K562 (cell line): ENCODE results near the gene STK11. TPM values are rescaled to one million over a fixed set of nuclear protein-coding genes. Genes with fewer than 3 reads are reported as not detected.

Source experiments
- ARID2 ChIP-seq: fragments of 450-650 bp; IDR thresholded peaks from 2 replicates; pipeline ENCODE4 v1.6.1; 2017; ENCODE audit warnings: antibody characterized with exemption, mild to moderate bottlenecking
- CCNT2 ChIP-seq: IDR thresholded peaks from 2 replicates; pipeline ENCODE4 v1.6.1; 2011; ENCODE audit warnings: borderline replicate concordance, low read depth, mild to moderate bottlenecking, moderate library complexity, mixed read lengths, low read length; ENCODE audit not compliant: insufficient read length; ENCODE audit errors: extremely low read depth
- CREM ChIP-seq: IDR thresholded peaks from 2 replicates; pipeline ENCODE4 v1.6.1; 2014; ENCODE audit warnings: antibody characterized with exemption, low read depth
- CTBP1 ChIP-seq: fragments of 450-650 bp; IDR thresholded peaks from 2 replicates; pipeline ENCODE4 v1.6.1; 2016; ENCODE audit warnings: borderline replicate concordance
- HDAC1 ChIP-seq, 2 experiments: fragments of 450-650 bp; IDR thresholded peaks; 2 replicates each; pipeline ENCODE4 v1.6.1; 2016 to 2017; ENCODE audit warnings: inconsistent platforms in 1 of 2, mild to moderate bottlenecking in 1 of 2, moderate library complexity in 1 of 2
- HMGN3 ChIP-seq: IDR thresholded peaks from 2 replicates; pipeline ENCODE4 v1.6.1; 2011; ENCODE audit warnings: borderline replicate concordance, low read depth, mild to moderate bottlenecking, mixed read lengths, low read length; ENCODE audit not compliant: insufficient read length; ENCODE audit errors: extremely low read depth
- KDM1A ChIP-seq, 2 experiments: fragments of 450-650 bp; IDR thresholded peaks; 2 replicates each; pipeline ENCODE4 v1.6.1; 2016; ENCODE audit warnings: mild to moderate bottlenecking in 2 of 2
- LARP7 ChIP-seq: fragments of 450-650 bp; IDR thresholded peaks from 2 replicates; pipeline ENCODE4 v1.6.1; 2016
- NCOA4 ChIP-seq: fragments of 450-650 bp; IDR thresholded peaks from 2 replicates; pipeline ENCODE4 v1.6.1; 2018; ENCODE audit warnings: mild to moderate bottlenecking; ENCODE audit not compliant: partially characterized antibody
- NCOR1 ChIP-seq: fragments of 450-650 bp; IDR thresholded peaks from 2 replicates; pipeline ENCODE4 v1.6.1; 2016; ENCODE audit warnings: mild to moderate bottlenecking, moderate library complexity
- PHF20 ChIP-seq: fragments of 450-650 bp; IDR thresholded peaks from 2 replicates; pipeline ENCODE4 v1.6.1; 2018; ENCODE audit not compliant: partially characterized antibody
- RHOXF2B ChIP-seq: fragments of 250-450 bp; sonication (Bioruptor Pico); conservative IDR thresholded peaks from 2 replicates; pipeline ENCODE4 v1.5.1; 2021
- SIN3A ChIP-seq, 2 experiments: fragments of 150-350 bp in 1 of 2; IDR thresholded peaks; 2 replicates each; pipeline ENCODE4 v1.6.1; 2011 to 2016; ENCODE audit warnings: borderline replicate concordance in 2 of 2, low read depth in 2 of 2, low read length in 2 of 2, mild to moderate bottlenecking in 2 of 2, moderate library complexity in 2 of 2; ENCODE audit not compliant: control insufficient read depth in 1 of 2
- SNRNP70 ChIP-seq: fragments of 200-400 bp; formaldehyde crosslinking; optimal IDR thresholded peaks from 2 replicates; pipeline ENCODE3; 2017; ENCODE audit warnings: low read depth, low read length
- SUPT5H ChIP-seq: fragments of 450-650 bp; IDR thresholded peaks from 2 replicates; pipeline ENCODE4 v1.6.1; 2016
- ZBTB1 ChIP-seq: sonication (generic); formaldehyde crosslinking; IDR thresholded peaks from 2 replicates; pipeline ENCODE4 v1.8.1; 2023; ENCODE audit warnings: missing genetic modification reagents, low read depth, mild to moderate bottlenecking, borderline replicate concordance
- ZBTB7A ChIP-seq: IDR thresholded peaks from 2 replicates; pipeline ENCODE4 v1.6.1; 2011; ENCODE audit warnings: low read depth, mild to moderate bottlenecking, low read length, moderate library complexity, borderline replicate concordance; ENCODE audit not compliant: control insufficient read depth
- ZNF384 ChIP-seq: IDR thresholded peaks from 2 replicates; pipeline ENCODE4 v1.6.1; 2012; ENCODE audit warnings: low read depth, low read length, improper control_type of control experiment
- polyA plus RNA-seq, 8 experiments: library from polyadenylated mRNA; depleted of rRNA in 4 of 8; stranded (reverse) in 5 of 8; unstranded in 3 of 8; fragments of >200 nt; fragmentation: Nextera tagmentation in 2 of 8; fragmentation: Illumina TruSeq in 1 of 8; extraction: Ambion mirVana in 2 of 8; extraction: Trizol in 1 of 8; gene quantifications; 2 replicates each; pipeline versions ENCODE4 v1.2.1 to v1.2.3, GENCODE V29; 2011 to 2014; ENCODE audit warnings: inconsistent platforms in 1 of 8, missing spikeins in 1 of 8
- total RNA-seq, 7 experiments: library from RNA; depleted of rRNA in 6 of 7; stranded (reverse); fragments of >200 nt in 6 of 7; fragmentation: Illumina TruSeq in 2 of 7; extraction: Trizol in 2 of 7; gene quantifications; 2 replicates each; pipeline versions ENCODE4 v1.2.1 to v1.2.3, GENCODE V29; 2011 to 2021; ENCODE audit warnings: low replicate concordance in 1 of 7
- TF ChIP-seq, protein P1 (sequence below): fragments of 250-450 bp; sonication (Bioruptor Pico); IDR thresholded peaks from 2 replicates; pipeline ENCODE4 v1.4.0; 2020; ENCODE audit warnings: mild to moderate bottlenecking
- TF ChIP-seq, protein P2 (sequence below): fragments of 450-650 bp; IDR thresholded peaks from 2 replicates; pipeline ENCODE4 v1.6.1; 2017; ENCODE audit warnings: antibody characterized with exemption, mild to moderate bottlenecking
- TF ChIP-seq, protein P3 (sequence below): fragments of 250-450 bp; sonication (Bioruptor Pico); IDR thresholded peaks from 2 replicates; pipeline ENCODE4 v1.8.0; 2022; ENCODE audit warnings: inconsistent platforms, mild to moderate bottlenecking, moderate library complexity, borderline replicate concordance

Gene STK11
- total and polyA plus RNA-seq, 9 of the 15 experiments (the other 6 are each of a cell fraction or from before 2014, with no cell fraction given) = 0.15 to 96.5 (median 31.7) TPM

DNA sequence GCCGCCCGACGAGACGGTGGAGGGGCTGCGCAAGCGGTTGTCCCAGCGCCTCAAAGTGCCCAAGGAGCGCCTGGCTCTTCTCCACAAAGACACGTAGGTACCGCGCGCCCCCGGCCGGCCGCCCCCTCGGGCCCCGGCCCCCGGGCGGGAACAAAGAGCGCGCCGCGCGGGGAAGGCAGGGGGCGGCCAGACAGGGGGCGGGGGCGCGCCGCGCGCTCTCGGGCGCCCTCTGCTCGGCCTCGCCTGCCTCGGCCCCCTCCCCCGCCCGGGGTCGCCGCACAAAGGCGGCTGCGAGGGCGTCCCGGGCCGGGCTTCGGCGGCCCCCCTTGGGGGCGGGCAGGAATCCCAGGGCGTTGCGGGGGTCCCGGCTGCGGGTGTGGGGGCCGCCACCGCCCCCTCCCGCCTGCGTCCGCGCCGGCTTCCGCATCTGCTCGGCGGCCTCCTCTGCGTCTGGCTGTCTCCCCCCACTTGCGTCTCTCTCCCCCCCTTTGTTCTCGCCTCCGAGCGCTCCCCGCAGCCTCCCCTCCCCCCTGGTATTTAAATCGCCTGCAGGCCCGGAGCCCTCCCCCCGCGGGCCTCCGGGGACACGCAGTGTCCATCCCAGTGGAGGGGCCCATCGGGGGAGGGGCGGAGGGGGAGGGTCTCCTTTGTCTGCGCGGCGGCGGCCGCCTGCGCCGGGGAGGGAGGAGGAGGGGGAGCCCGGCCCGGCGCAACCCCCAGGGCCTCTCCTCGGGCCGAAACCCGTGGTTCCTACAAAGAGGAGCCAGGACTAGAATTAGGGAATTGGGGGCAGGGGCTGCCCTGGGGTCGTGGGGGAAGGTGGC is 45.1 kb downstream of the STK11 start (continued):
- TF ChIP-seq CTBP1 (peak; percentile 53; the same call in 1 of the 2 replicates), NCOA4 (no peak), ARID2 (no peak), ZNF384 (no peak), PHF20 (no peak), SUPT5H (no peak), ZBTB7A (peak; percentile 90), HMGN3 (no peak), NCOR1 (peak; percentile 50; the same call in 1 of the 2 replicates), LARP7 (no peak), KDM1A (IDR thresholded peaks at IDR 0.05) (peak in 1 of 2 experiments; percentile 87; a peak in 2 of 4 replicates), CREM (peak; percentile 35; the same call in 1 of the 2 replicates), RHOXF2B (CRISPR knock-in tag) (no peak), HDAC1 (IDR thresholded peaks at IDR 0.05) (no peak), CCNT2 (peak; percentile 77), SIN3A (IDR thresholded peaks at IDR 0.05; ENCODE audit: borderline replicate concordance in 2 of 2, control insufficient read depth in 1 of 2, low read depth in 2 of 2, low read length in 2 of 2) (peak; percentile 21 to 56; a peak in 1 of 4 replicates), SNRNP70 (no peak), ZBTB1 (CRISPR knock-in tag) (no peak; the same call in 1 of the 2 replicates)
- TF ChIP-seq, protein P1, sequence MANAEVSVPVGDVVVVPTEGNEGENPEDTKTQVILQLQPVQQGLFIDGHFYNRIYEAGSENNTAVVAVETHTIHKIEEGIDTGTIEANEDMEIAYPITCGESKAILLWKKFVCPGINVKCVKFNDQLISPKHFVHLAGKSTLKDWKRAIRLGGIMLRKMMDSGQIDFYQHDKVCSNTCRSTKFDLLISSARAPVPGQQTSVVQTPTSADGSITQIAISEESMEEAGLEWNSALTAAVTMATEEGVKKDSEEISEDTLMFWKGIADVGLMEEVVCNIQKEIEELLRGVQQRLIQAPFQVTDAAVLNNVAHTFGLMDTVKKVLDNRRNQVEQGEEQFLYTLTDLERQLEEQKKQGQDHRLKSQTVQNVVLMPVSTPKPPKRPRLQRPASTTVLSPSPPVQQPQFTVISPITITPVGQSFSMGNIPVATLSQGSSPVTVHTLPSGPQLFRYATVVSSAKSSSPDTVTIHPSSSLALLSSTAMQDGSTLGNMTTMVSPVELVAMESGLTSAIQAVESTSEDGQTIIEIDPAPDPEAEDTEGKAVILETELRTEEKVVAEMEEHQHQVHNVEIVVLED (CRISPR knock-in tag) = peak; percentile 34; the same call in 1 of the 2 replicates
- TF ChIP-seq, protein P2, sequence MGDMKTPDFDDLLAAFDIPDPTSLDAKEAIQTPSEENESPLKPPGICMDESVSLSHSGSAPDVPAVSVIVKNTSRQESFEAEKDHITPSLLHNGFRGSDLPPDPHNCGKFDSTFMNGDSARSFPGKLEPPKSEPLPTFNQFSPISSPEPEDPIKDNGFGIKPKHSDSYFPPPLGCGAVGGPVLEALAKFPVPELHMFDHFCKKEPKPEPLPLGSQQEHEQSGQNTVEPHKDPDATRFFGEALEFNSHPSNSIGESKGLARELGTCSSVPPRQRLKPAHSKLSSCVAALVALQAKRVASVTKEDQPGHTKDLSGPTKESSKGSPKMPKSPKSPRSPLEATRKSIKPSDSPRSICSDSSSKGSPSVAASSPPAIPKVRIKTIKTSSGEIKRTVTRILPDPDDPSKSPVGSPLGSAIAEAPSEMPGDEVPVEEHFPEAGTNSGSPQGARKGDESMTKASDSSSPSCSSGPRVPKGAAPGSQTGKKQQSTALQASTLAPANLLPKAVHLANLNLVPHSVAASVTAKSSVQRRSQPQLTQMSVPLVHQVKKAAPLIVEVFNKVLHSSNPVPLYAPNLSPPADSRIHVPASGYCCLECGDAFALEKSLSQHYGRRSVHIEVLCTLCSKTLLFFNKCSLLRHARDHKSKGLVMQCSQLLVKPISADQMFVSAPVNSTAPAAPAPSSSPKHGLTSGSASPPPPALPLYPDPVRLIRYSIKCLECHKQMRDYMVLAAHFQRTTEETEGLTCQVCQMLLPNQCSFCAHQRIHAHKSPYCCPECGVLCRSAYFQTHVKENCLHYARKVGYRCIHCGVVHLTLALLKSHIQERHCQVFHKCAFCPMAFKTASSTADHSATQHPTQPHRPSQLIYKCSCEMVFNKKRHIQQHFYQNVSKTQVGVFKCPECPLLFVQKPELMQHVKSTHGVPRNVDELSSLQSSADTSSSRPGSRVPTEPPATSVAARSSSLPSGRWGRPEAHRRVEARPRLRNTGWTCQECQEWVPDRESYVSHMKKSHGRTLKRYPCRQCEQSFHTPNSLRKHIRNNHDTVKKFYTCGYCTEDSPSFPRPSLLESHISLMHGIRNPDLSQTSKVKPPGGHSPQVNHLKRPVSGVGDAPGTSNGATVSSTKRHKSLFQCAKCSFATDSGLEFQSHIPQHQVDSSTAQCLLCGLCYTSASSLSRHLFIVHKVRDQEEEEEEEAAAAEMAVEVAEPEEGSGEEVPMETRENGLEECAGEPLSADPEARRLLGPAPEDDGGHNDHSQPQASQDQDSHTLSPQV = peak; percentile 24; the same call in 1 of the 2 replicates
- TF ChIP-seq, protein P3, sequence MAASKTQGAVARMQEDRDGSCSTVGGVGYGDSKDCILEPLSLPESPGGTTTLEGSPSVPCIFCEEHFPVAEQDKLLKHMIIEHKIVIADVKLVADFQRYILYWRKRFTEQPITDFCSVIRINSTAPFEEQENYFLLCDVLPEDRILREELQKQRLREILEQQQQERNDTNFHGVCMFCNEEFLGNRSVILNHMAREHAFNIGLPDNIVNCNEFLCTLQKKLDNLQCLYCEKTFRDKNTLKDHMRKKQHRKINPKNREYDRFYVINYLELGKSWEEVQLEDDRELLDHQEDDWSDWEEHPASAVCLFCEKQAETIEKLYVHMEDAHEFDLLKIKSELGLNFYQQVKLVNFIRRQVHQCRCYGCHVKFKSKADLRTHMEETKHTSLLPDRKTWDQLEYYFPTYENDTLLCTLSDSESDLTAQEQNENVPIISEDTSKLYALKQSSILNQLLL (CRISPR knock-in tag) = no peak
